ENCODE results near the gene CLTB.
A peak's percentile ranks its signal among the peaks of the same experiment; 100 is the strongest.

CLTB gene

GRCh38 chr5:176382721-176383120 is 33.6 kb downstream of the CLTB start:
- no peak for DNase-seq (ENCODE audit: low read depth)

DNA sequence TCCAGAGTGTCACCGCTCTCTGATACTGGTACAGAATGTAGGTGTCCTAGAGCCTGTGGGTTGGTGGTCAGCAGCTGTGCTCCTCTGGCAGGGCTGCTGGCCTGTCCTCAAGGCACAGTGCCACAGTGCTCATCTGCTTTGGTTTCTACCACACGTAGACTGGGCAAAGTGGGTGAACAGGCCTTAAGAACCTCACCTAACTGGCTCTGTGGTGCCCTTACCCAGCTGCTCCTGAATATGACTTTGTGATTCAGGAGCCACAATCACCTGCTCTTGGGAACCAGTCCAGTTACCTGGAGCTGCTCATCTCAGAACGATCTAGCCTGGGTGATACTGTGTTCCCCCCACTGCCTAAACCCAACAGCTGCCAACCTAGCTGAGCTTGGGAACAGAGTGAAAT is 34.4 kb downstream of the CLTB start:
- no peak for DNase-seq (ENCODE audit: low read depth)

DNA sequence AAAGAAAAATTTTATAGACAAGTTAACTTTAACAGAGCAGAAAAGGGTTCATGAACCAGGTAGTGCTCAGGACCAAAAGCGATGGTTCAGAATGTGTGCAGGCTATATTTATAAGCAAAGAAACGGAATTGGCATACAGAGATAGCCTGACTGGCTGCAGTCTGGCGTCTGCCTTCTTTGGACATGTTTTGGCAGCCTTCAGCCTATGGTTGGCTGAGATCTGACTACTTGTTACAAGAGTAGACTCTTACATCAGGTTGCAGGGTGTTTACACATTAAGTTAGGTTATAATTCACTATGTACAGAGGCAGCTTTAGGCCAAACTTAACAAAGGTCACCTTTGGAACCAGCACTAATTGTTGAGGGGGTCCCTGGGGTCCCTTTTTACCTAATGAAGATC is 34.9 kb downstream of the CLTB start:
- no peak for DNase-seq (ENCODE audit: low read depth)

GRCh38 chr5:176379881-176380280 is 36.5 kb downstream of the CLTB start:
- DNase-seq (ENCODE audit: low read depth): no peak

GRCh38 chr5:176373100-176373818 is 43.1 kb downstream of the CLTB start:
- no peak for DNase-seq (ENCODE audit: low read depth)

GRCh38 chr5:176371621-176372539 is 44.5 kb downstream of the CLTB start:
- no peak for DNase-seq (ENCODE audit: low read depth)

DNA sequence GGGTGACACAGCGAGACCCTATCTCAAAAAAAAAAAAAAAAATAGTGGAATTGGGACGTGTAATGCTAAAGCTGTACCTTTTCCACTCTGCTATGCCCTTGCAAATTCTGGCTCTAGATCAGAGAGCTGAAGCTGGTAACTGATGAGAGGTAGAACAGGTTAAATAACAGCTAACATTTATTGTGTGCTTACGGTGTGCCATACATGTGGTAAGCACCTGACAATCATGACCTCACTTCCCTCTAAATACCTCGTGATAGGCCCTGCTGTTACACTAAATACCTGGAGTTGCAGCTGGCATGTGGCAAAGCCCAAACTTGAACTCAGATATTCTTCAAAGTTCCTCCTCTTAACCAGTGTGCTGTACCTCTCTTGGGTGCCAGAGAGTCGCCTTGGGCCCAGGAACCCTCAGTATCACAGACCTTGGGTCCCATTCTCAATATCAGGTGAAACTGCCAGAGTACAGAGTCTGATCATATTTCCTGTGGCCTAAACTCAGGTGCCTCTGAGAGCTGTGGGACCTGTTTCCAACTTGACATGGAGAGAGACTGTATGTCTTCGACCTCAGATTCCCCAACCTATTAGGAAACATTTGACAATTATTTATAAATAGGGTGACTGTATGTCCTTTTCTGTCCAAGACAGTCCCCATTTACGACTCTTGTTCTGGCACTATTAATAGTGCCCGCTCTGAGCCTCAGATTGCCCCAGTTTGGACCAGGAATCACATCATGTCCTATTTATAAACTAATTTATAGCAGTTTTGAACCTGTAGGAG is 46.2 kb downstream of the CLTB start:
- no peak for DNase-seq (ENCODE audit: low read depth)

DNA sequence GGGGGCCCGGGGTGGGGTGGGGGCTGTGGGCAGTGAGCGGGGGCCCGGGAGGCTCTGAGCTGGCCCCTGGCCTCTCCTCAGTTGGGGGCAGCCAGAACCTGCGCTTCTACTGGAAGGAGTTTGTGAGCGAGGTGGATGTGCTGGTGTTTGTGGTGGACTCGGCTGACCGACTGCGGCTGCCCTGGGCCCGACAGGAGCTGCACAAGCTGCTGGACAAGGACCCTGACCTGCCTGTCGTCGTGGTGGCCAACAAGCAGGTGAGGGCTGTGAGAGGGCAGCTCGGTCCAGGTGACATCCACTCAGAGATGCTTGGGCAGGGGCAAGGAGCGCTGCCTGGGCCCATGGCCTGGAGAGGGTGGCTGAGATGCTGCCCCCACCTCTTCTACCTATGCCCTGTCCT is 47.6 kb downstream of the CLTB start:
- no peak for DNase-seq (ENCODE audit: low read depth)

- DNase-seq (ENCODE audit: low read depth): no peak
Observed at GRCh38 chr5:176366232-176366894, 50.0 kb downstream of the CLTB start.

- peak; percentile 32 for DNase-seq (ENCODE audit: low read depth)
Observed at GRCh38 chr5:176365351-176366231, 50.7 kb downstream of the CLTB start, which contains the start of gene ARL10. Gene ARL10 (plus strand): TSS chr5:176365487. CDS start chr5:176365564, 77 bp downstream.

GRCh38 chr5:176364765-176365350 is 51.5 kb downstream of the CLTB start:
- DNase-seq (ENCODE audit: low read depth): peak; percentile 8

DNA sequence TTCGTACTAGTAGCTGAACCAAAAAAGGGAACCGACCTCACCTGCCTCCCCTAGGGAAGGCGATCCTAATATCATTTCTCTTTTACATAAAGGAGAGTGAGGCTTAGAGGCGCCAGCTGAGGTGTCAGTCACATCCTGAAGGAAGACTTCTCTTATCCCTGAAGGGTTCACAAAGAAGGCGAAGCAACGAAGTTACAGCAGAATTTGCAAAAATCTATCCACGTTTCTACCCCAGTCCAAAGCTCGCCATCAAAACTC is 54.2 kb downstream of the CLTB start:
- no peak for DNase-seq (ENCODE audit: low read depth)

GRCh38 chr5:176361437-176362232 is 54.7 kb downstream of the CLTB start, which contains the start of gene KIAA1191:
Gene KIAA1191 (minus strand): TSS chr5:176361764. CDS start chr5:176359508, 2,256 bp downstream.
- DNase-seq (ENCODE audit: low read depth): peak; percentile 85

DNA sequence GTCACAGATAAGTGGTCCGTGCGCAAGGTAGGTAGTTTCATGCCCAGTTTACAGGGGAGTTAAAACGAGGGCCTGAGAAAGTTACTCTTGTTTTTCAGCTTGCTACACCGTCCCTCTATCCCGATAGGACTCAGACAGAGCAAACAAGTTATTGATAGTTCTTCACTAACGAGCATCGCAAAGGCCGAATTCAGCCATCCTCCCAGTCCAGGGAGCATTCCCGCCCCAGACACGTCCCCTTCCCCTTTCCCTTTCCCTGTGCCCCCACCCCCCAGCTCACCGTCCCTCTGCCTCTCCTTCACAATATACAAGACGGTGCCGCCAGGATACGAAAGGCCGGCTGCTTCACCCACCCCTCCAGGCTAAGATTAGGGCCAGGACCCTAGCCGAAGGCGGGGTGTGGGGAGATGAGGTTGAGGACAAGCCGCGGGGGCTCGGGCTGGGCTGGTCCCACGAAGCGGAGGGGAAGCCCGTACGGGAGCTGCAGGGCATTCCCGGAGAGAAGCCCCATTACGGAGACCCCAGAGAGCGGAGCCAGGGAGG is 55.4 kb downstream of the CLTB start:
- DNase-seq (ENCODE audit: low read depth): no peak

DNA sequence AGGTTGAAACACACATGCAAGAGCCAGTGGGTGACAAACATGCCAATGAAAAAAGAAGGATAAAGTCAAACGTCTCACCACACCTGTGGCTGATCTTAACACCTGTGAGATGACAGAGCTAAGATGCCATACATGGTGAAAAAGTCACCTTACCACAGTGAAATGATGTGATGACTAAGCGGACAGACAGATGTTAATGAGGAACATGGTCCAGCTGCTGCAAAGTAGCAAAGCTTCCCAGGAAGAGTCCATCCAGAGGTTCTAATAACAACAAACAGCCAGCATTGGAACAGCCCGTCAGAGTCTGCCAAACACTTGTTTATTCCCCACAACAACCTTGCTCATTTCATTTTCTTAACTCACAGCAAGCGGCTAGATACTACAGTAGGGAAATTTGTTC is 56.7 kb downstream of the CLTB start:
- DNase-seq (ENCODE audit: low read depth): peak; percentile 15

DNA sequence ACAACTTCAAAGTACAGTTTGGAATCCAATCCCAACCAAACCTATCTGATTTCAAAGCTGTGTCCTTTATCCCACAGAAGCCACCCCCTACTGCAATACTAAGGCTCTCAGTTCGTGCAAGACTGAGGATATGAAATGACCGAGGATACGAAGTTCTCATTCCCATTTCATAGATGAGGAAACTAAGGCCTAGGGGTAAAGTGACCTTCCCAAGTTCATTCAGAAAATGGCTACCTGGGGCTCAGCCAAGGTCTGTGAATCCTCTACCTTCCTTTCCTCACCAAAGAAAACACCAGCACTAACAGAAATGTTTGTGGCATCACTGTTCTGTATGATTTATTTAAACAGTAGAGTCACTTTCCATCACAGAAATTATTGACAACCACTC is 60.2 kb downstream of the CLTB start:
- DNase-seq (ENCODE audit: low read depth): no peak

DNA sequence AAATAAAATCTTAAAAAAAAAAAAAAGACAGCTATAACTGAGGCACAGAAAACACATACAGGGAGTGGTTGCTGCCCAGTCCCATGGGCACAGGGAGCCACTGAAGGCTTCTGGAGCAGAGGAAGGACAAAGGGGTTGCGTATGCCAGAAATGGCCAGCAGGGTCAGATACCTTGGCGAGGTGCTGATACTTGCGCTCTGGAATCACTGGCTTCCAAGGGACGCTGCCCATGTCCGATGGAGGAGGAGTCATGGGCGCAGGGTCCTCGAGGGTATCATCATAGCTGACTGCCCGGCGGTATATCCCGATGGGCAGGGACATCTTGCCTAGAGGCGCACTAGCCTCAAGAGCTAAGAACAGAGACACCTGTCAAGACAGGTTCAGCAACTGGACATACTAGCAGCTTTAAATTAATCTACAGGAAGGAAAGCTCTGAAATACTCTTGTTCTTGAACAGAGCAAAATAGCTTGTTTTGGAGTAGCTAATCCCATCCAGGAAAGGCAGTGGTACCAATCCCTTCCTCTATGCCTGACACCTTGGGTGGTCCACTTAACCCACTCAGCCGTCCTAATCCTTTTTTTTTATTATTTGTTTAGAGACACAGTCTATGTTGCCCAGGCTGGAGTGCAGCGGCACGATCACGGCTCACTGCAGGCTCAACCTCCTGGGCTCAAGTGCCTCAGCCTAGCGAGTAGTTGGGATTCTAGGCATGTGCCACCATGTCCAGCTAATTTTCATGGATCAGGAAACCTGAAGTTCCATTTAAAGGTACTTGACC is 60.8 kb downstream of the CLTB start:
- DNase-seq (ENCODE audit: low read depth): no peak

DNA sequence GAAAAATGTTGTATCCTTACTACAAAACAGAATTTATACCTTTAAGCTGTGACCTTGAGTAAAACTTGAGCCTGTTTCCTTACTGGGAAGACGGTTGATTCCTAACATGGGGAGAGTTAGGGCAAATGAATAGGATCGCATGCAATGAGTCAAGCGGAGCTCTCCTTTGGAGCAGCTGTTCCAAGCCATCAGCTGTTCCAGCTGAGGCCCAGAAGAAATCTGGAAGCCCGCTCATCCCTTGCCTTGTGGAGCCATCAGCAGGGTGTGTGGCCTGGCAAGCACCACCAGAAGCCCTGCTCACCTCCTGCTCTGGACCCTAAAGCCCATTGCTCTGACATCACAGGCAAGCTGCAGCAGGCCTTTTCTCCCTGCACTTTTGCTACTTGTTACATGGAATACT is 62.8 kb downstream of the CLTB start:
- no peak for DNase-seq (ENCODE audit: low read depth)

Data from amniotic epithelial cell (primary cell).